IMR-90 (cell line): ENCODE results near the gene CIAO2B. TPM values are rescaled to one million over a fixed set of nuclear protein-coding genes. Genes with fewer than 3 reads are reported as not detected.
A peak's percentile ranks its signal among the peaks of the same experiment; 100 is the strongest.

Experiments used
- ATAC-seq: fragments of 200-7000 bp; cut with Tn5 transposase; 2 replicates; pipeline ENCODE4 v1.9.1; 2020; ENCODE audit warnings: low read depth, mild to moderate bottlenecking, moderate library complexity
- BruUV-seq: library from RNA; stranded (reverse); fragments of 400-500 nt; replicated peaks from 2 replicates; lab custom pipeline; 2021; lab: Mats Ljungman, UMichigan
- CTCF ChIA-PET: fragments of 300-600 bp; formaldehyde crosslinking; extraction: SDS; loops from one replicate; lab custom pipeline; 2021; ENCODE audit warnings: antibody characterized with exemption; lab: Yijun Ruan, JAX
- POLR2A ChIA-PET: fragments of 300-600 bp; sonication (Branson Sonifier 250); formaldehyde crosslinking; loops from one replicate; lab custom pipeline; 2022; ENCODE audit warnings: antibody characterized with exemption; ENCODE audit not compliant: unreplicated experiment; lab: Charles Lee
- DNase-seq: peaks from one replicate; pipeline ENCODE4 v3.0.0; 2013
- H2AFZ ChIP-seq: replicated peaks from 2 replicates; pipeline ENCODE3; 2013; ENCODE audit warnings: low read length, mild to moderate bottlenecking; ENCODE audit not compliant: poor library complexity
- H2AK5ac ChIP-seq: 2 replicates; pipeline ENCODE4 v1.6.1; 2013; ENCODE audit warnings: low read depth, low read length, inconsistent platforms
- H2AK9ac ChIP-seq: replicated peaks from 2 replicates; pipeline ENCODE3; 2013; ENCODE audit warnings: mild to moderate bottlenecking, low read depth, low read length, moderate library complexity; ENCODE audit not compliant: poor library complexity
- H2BK120ac ChIP-seq: 2 replicates; pipeline ENCODE4 v1.6.1; 2013; ENCODE audit warnings: low read depth, low read length, inconsistent platforms
- H2BK15ac ChIP-seq: 3 replicates; pipeline ENCODE4 v1.6.1; 2013; ENCODE audit warnings: low read depth, low read length, inconsistent platforms
- H2BK20ac ChIP-seq: 2 replicates; pipeline ENCODE4 v1.6.1; 2013; ENCODE audit warnings: low read depth, mild to moderate bottlenecking, inconsistent platforms, low read length, moderate library complexity
- H2BK5ac ChIP-seq: 2 replicates; pipeline ENCODE4 v1.6.1; 2013; ENCODE audit warnings: mild to moderate bottlenecking, low read depth, low read length, inconsistent platforms; ENCODE audit not compliant: poor library complexity, severe bottlenecking
- H3K14ac ChIP-seq: replicated peaks from 2 replicates; pipeline ENCODE4 v1.6.1; 2013; ENCODE audit warnings: low read depth, low read length, inconsistent platforms
- H3K18ac ChIP-seq: 2 replicates; pipeline ENCODE4 v1.6.1; 2013; ENCODE audit warnings: low read depth, low read length, control low read depth
- H3K23ac ChIP-seq: 2 replicates; pipeline ENCODE4 v1.6.1; 2013; ENCODE audit warnings: low read depth, low read length, inconsistent platforms
- H3K27ac ChIP-seq: 2 replicates; pipeline ENCODE4 v1.5.1; 2013; ENCODE audit warnings: mild to moderate bottlenecking, control low read depth, low read length; ENCODE audit not compliant: insufficient read depth
- H3K27me3 ChIP-seq: 2 replicates; pipeline ENCODE4 v1.6.1; 2013; ENCODE audit warnings: low read length; ENCODE audit not compliant: control insufficient read depth, insufficient read depth
- H3K36me3 ChIP-seq: 2 replicates; pipeline ENCODE4 v1.6.1; 2013; ENCODE audit warnings: low read length, mixed read lengths; ENCODE audit not compliant: control insufficient read depth, insufficient read depth
- H3K4ac ChIP-seq: 2 replicates; pipeline ENCODE4 v1.6.1; 2013; ENCODE audit warnings: low read depth, low read length, inconsistent platforms
- H3K4me1 ChIP-seq: 2 replicates; pipeline ENCODE4 v1.6.1; 2013; ENCODE audit warnings: low read length, mixed read lengths; ENCODE audit not compliant: control insufficient read depth, insufficient read depth
- H3K4me2 ChIP-seq: 2 replicates; pipeline ENCODE4 v1.6.1; 2013; ENCODE audit warnings: low read depth, mild to moderate bottlenecking, control low read depth, low read length, moderate library complexity
- H3K4me3 ChIP-seq: 2 replicates; pipeline ENCODE4 v1.5.1; 2013; ENCODE audit warnings: low read depth, mild to moderate bottlenecking, control low read depth, low read length, moderate library complexity; ENCODE audit not compliant: insufficient read depth
- H3K56ac ChIP-seq: 2 replicates; pipeline ENCODE4 v1.6.1; 2013; ENCODE audit warnings: low read length, inconsistent platforms; ENCODE audit not compliant: insufficient read depth; ENCODE audit errors: extremely low read depth
- H3K79me1 ChIP-seq, 2 experiments: 2 replicates each; pipeline ENCODE4 v1.6.1; 2013; ENCODE audit warnings: low read length in 2 of 2, inconsistent platforms in 1 of 2, low read depth in 1 of 2
- H3K9ac ChIP-seq: 2 replicates; pipeline ENCODE4 v1.6.1; 2013; ENCODE audit warnings: low read depth, low read length, control low read depth
- H3K9me1 ChIP-seq: 2 replicates; pipeline ENCODE4 v1.6.1; 2013; ENCODE audit warnings: low read length, inconsistent platforms; ENCODE audit not compliant: insufficient read depth
- H3K9me3 ChIP-seq: 2 replicates; pipeline ENCODE4 v1.6.1; 2013; ENCODE audit warnings: low read length; ENCODE audit not compliant: control insufficient read depth, insufficient read depth
- H4K20me1 ChIP-seq: 2 replicates; pipeline ENCODE4 v1.6.1; 2013; ENCODE audit warnings: low read length, inconsistent platforms; ENCODE audit not compliant: insufficient read depth
- H4K5ac ChIP-seq: 2 replicates; pipeline ENCODE4 v1.6.1; 2013; ENCODE audit warnings: mild to moderate bottlenecking, low read depth, low read length, control low read depth
- H4K8ac ChIP-seq, 2 experiments: 2 replicates each; pipeline ENCODE4 v1.6.1; 2013; ENCODE audit warnings: low read depth in 2 of 2, low read length in 2 of 2, control low read depth in 1 of 2, inconsistent platforms in 1 of 2
- H4K91ac ChIP-seq: 2 replicates; pipeline ENCODE4 v1.6.1; 2013; ENCODE audit warnings: low read depth, low read length, inconsistent platforms; ENCODE audit not compliant: insufficient read depth
- BHLHE40 ChIP-seq: fragments of 150-350 bp; IDR thresholded peaks from 2 replicates; pipeline ENCODE4 v1.6.1; 2016; ENCODE audit warnings: mild to moderate bottlenecking, low read depth, low read length
- MAFK ChIP-seq: IDR thresholded peaks from 2 replicates; pipeline ENCODE4 v1.6.1; 2012; ENCODE audit warnings: low read depth, low read length, improper control_type of control experiment
- RAD21 ChIP-seq: IDR thresholded peaks from 2 replicates; pipeline ENCODE4 v1.6.1; 2012; ENCODE audit warnings: low read length, improper control_type of control experiment
- WGBS, 2 experiments: methylation state at CpG; one replicate each; pipeline versions ENCODE4 v1.1.5 to v1.1.7; 2013; ENCODE audit warnings: missing lambda C conversion rate in 2 of 2; ENCODE audit not compliant: insufficient read length in 1 of 2; ENCODE audit errors: extremely low coverage in 2 of 2; 5-methylcytosine and 5-hydroxymethylcytosine counted together
- dilution Hi-C: fragments of 300-500 bp; cut with HindIII; formaldehyde crosslinking; loops from one replicate; pipeline ENCODE4 v1.14.3; 2018; ENCODE audit warnings: low sequenced_read_pairs; ENCODE audit not compliant: unreplicated experiment
- in situ Hi-C: fragments of 300-500 bp; cut with MboI; formaldehyde crosslinking; loops from 3 replicates; pipeline ENCODE4 v1.14.3; 2019; ENCODE audit warnings: low sequenced_read_pairs, inconsistent platforms, mixed read lengths
- intact Hi-C: fragments of 100-400 bp; cut with micrococcal nuclease; formaldehyde crosslinking; loops from 2 replicates; pipeline ENCODE4 v1.10.0; 2022
- polyA plus RNA-seq, 3 experiments: library from polyadenylated mRNA; depleted of rRNA; stranded (reverse); fragments of >200 nt; gene quantifications; 2 replicates each; pipeline ENCODE4 v1.2.3, GENCODE V29; 2012; ENCODE audit warnings: low replicate concordance in 1 of 3
- total RNA-seq: library from RNA; depleted of rRNA; stranded (reverse); fragments of >200 nt; gene quantifications from 2 replicates; pipeline ENCODE4 v1.2.3, GENCODE V29; 2012
- TF ChIP-seq, protein P1 (sequence below): conservative IDR thresholded peaks from 2 replicates; pipeline ENCODE4 v1.5.1; 2012; ENCODE audit warnings: mild to moderate bottlenecking, low read depth, low read length, improper control_type of control experiment

The CIAO2B gene
- total and polyA plus RNA-seq, 2 of the 4 experiments (the other 2 are of a cell fraction), result 148 to 234 TPM

GRCh38 chr16:66926171-66926947, 7.8 kb downstream of the CIAO2B start:
- no peaks in the 10 kb centered on the region for H3K9me3 ChIP-seq
- H3K36me3 ChIP-seq, result no peaks in the 10 kb centered on the region
- H3K79me1 ChIP-seq, result no peaks in the 10 kb centered on the region
- peak overlapping the region in 1 of 2 experiments; percentile 56; a peak in 2 of 4 replicates for H4K8ac ChIP-seq
- peaks cover 27% of the 10 kb centered on the region for H3K4me1 ChIP-seq
- ChIA-PET CTCF (interaction anchor here (1.1 to 1.4 kb wide), 2 partner anchors 31 to 96 kb away, joined by 3 to 4 read pairs; partner anchors contain the start of gene NAE1), POLR2A (interaction anchor here (0.6 kb wide), 1 partner anchor 237 kb away, joined by 5 read pairs; no protein-coding TSS in a partner anchor)
- no peak overlapping the region; the same call in 1 of the 2 replicates for H4K91ac ChIP-seq
- peak overlapping the region; percentile 26; the same call in 1 of the 2 replicates for H3K18ac ChIP-seq
- TF ChIP-seq RAD21, result no peak
- TF ChIP-seq MAFK, result no peak
- TF ChIP-seq, protein P1, sequence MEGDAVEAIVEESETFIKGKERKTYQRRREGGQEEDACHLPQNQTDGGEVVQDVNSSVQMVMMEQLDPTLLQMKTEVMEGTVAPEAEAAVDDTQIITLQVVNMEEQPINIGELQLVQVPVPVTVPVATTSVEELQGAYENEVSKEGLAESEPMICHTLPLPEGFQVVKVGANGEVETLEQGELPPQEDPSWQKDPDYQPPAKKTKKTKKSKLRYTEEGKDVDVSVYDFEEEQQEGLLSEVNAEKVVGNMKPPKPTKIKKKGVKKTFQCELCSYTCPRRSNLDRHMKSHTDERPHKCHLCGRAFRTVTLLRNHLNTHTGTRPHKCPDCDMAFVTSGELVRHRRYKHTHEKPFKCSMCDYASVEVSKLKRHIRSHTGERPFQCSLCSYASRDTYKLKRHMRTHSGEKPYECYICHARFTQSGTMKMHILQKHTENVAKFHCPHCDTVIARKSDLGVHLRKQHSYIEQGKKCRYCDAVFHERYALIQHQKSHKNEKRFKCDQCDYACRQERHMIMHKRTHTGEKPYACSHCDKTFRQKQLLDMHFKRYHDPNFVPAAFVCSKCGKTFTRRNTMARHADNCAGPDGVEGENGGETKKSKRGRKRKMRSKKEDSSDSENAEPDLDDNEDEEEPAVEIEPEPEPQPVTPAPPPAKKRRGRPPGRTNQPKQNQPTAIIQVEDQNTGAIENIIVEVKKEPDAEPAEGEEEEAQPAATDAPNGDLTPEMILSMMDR, result no peak
- TF ChIP-seq BHLHE40, result no peak
- H2AK5ac ChIP-seq, result peak overlapping the region; percentile 63
- H2BK5ac ChIP-seq, result peak overlapping the region; percentile 54
- H3K4me2 ChIP-seq, result no peak overlapping the region
- DNase-seq (no peak), ATAC-seq (no peak)
- H4K20me1 ChIP-seq, result 0 out of 2 replicates have a peak, but pooled peaks cover 4% of the 10 kb centered on the region
- no peak overlapping the region for H3K4me3 ChIP-seq
- peaks cover 26% of the 10 kb centered on the region for H3K9me1 ChIP-seq
- 80% methylated on average over 3 of the region's 5 CpGs; no CpG with 5 or more reads in 1 of the 2 experiments for WGBS, 2 experiments
- H4K5ac ChIP-seq, result peak overlapping the region; percentile 57; the same call in 1 of the 2 replicates
- dilution Hi-C loops (no loop called here), in situ Hi-C loops (no loop called here), intact Hi-C loops (no loop called here)
- peaks cover 6% of the 10 kb centered on the region; the same call in 1 of the 2 replicates for H3K27me3 ChIP-seq
- H3K9ac ChIP-seq, result no peak overlapping the region
- H2BK15ac ChIP-seq, result peak overlapping the region; percentile 15; the same call in 2 of the 3 replicates
- H2AFZ ChIP-seq, result peak overlapping the region; percentile 65
- peak overlapping the region; percentile 65; the same call in 1 of the 2 replicates for H2BK20ac ChIP-seq
- no peak overlapping the region; the same call in 1 of the 2 replicates for H3K14ac ChIP-seq
- peak overlapping the region; percentile 67 for H3K4ac ChIP-seq
- no peak overlapping the region; the same call in 1 of the 2 replicates for H3K23ac ChIP-seq
- BruUV-seq, result no TSS peak
- H2AK9ac ChIP-seq, result peak overlapping the region; percentile 45
- no peak overlapping the region for H3K56ac ChIP-seq
- H2BK120ac ChIP-seq, result peak overlapping the region; percentile 46; the same call in 1 of the 2 replicates
- H3K27ac ChIP-seq, result no peak overlapping the region
